NCI-H2227 treated with DMSO at 0.1 percent for 48 hours (cell line): ENCODE measurements around the gene EDN3.

Experiments
- DNase-seq: peaks from one replicate; lab custom pipeline; 2025; lab: John Stamatoyannopoulos, UW

The EDN3 gene

GRCh38 chr20:59365611-59366285 is 65.3 kb downstream of the EDN3 start:
- DNase-seq = no peak

- no peak for DNase-seq
Observed at GRCh38 chr20:59371431-59371830, 71.0 kb downstream of the EDN3 start.

- DNase-seq = no peak
Observed at GRCh38 chr20:59374261-59374660, 73.8 kb downstream of the EDN3 start.

GRCh38 chr20:59375541-59375940 is 75.1 kb downstream of the EDN3 start:
- DNase-seq = no peak
